ENCODE results near the gene MOV10L1.
"Not testable (repeated sequence)": the region's sequence is repeated elsewhere in the genome, so short reads cannot be mapped to it uniquely, and the experiment has no call there.

The MOV10L1 gene

GRCh38 chr22:50141462-50141861, 51.7 kb downstream of the MOV10L1 start:
- no peak for DNase-seq

- peak; percentile 47 for DNase-seq
Observed at GRCh38 chr22:50141891-50142363, 52.1 kb downstream of the MOV10L1 start.

GRCh38 chr22:50143096-50143495, 53.3 kb downstream of the MOV10L1 start:
- no peak for DNase-seq

GRCh38 chr22:50144005-50144614, 54.3 kb downstream of the MOV10L1 start:
- DNase-seq: no peak

- no peak for DNase-seq
Observed at GRCh38 chr22:50145721-50146438, 56.1 kb downstream of the MOV10L1 start.

- DNase-seq: peak; percentile 49
Observed at GRCh38 chr22:50146439-50147238, 56.8 kb downstream of the MOV10L1 start.

GRCh38 chr22:50147258-50148165, 57.7 kb downstream of the MOV10L1 start:
- not testable (repeated sequence) for DNase-seq

- DNase-seq: no peak
Observed at GRCh38 chr22:50148166-50148500, 58.3 kb downstream of the MOV10L1 start.

- peak; percentile 79 for DNase-seq
Observed at GRCh38 chr22:50148991-50149721, 59.4 kb downstream of the MOV10L1 start.

GRCh38 chr22:50150161-50151129, 60.6 kb downstream of the MOV10L1 start:
- peak; percentile 61 for DNase-seq

- no peak for DNase-seq
Observed at GRCh38 chr22:50151571-50152537, 62.0 kb downstream of the MOV10L1 start.

GRCh38 chr22:50153056-50153755, 63.4 kb downstream of the MOV10L1 start:
- DNase-seq: no peak

GRCh38 chr22:50153756-50154140, 63.9 kb downstream of the MOV10L1 start:
- no peak for DNase-seq

GRCh38 chr22:50157709-50158375, 68.0 kb downstream of the MOV10L1 start:
- no peak for DNase-seq

- DNase-seq: no peak
Observed at GRCh38 chr22:50160947-50161346, 71.1 kb downstream of the MOV10L1 start.

GRCh38 chr22:50161508-50162390, 71.9 kb downstream of the MOV10L1 start:
- no peak for DNase-seq

GRCh38 chr22:50162391-50162956, 72.7 kb downstream of the MOV10L1 start:
- no peak for DNase-seq
